GM23338 (cell line): ENCODE data around the gene METTL4. TPM values are rescaled to one million over a fixed set of nuclear protein-coding genes. Genes with fewer than 3 reads are reported as not detected.

Source experiments
- ATAC-seq: fragments of 200-7000 bp; cut with Tn5 transposase; 3 replicates; pipeline ENCODE4 v1.9.1; 2020
- DNase-seq: peaks from one replicate; pipeline ENCODE4 v3.0.0-alpha.2; 2015; ENCODE audit warnings: low spot score
- H2AFZ ChIP-seq: fragments of 200-600 bp; sonication (generic); 2 replicates; pipeline ENCODE4 v1.8.0; 2016; ENCODE audit warnings: antibody characterized with exemption, mild to moderate bottlenecking, moderate library complexity
- H3F3A ChIP-seq: fragments of 200-600 bp; sonication (generic); replicated peaks from 2 replicates; pipeline ENCODE4 v1.8.0; 2017; ENCODE audit warnings: antibody characterized with exemption, mixed run types, low read depth
- H3K27ac ChIP-seq: fragments of 200-600 bp; sonication (generic); 2 replicates; pipeline ENCODE4 v1.6.1; 2016; ENCODE audit warnings: low read depth
- H3K27me3 ChIP-seq: fragments of 200-600 bp; sonication (generic); 2 replicates; pipeline ENCODE4 v1.8.0; 2016; ENCODE audit warnings: mild to moderate bottlenecking, mixed run types, moderate library complexity; ENCODE audit not compliant: insufficient read depth
- H3K36me3 ChIP-seq: fragments of 200-600 bp; sonication (generic); 2 replicates; pipeline ENCODE4 v1.8.0; 2016; ENCODE audit warnings: mild to moderate bottlenecking; ENCODE audit not compliant: insufficient read depth
- H3K4me1 ChIP-seq: fragments of 200-600 bp; sonication (generic); 2 replicates; pipeline ENCODE4 v1.8.0; 2016; ENCODE audit warnings: mild to moderate bottlenecking, moderate library complexity; ENCODE audit not compliant: insufficient read depth
- H3K4me2 ChIP-seq: fragments of 200-600 bp; sonication (generic); 2 replicates; pipeline ENCODE4 v1.7.1; 2017; ENCODE audit warnings: mixed run types
- H3K4me3 ChIP-seq: fragments of 200-600 bp; sonication (generic); 2 replicates; pipeline ENCODE4 v1.6.1; 2016; ENCODE audit warnings: mixed run types
- H3K79me2 ChIP-seq: fragments of 200-600 bp; sonication (generic); replicated peaks from 2 replicates; pipeline ENCODE4 v1.8.0; 2017; ENCODE audit warnings: mild to moderate bottlenecking; ENCODE audit not compliant: insufficient read depth
- H3K9me2 ChIP-seq: fragments of 200-600 bp; sonication (generic); 2 replicates; pipeline ENCODE4 v1.8.0; 2017; ENCODE audit not compliant: insufficient read depth
- H4K20me1 ChIP-seq: fragments of 200-600 bp; sonication (generic); replicated peaks from 2 replicates; pipeline ENCODE4 v1.8.0; 2017; ENCODE audit warnings: mild to moderate bottlenecking; ENCODE audit not compliant: insufficient read depth
- H3K27ac Mint-ChIP-seq: 2 replicates; pipeline ENCODE4 v1.8.0; 2020; ENCODE audit warnings: inconsistent platforms, mild to moderate bottlenecking, moderate library complexity, mixed read lengths
- H3K27me3 Mint-ChIP-seq: 3 replicates; pipeline ENCODE4 v1.8.0; 2022; ENCODE audit warnings: low read depth, mild to moderate bottlenecking, moderate library complexity, mixed read lengths, inconsistent platforms; ENCODE audit not compliant: insufficient read depth, poor library complexity
- H3K36me3 Mint-ChIP-seq: 3 replicates; pipeline ENCODE4 v1.8.0; 2021; ENCODE audit warnings: low read depth, mild to moderate bottlenecking, inconsistent platforms, moderate library complexity, mixed read lengths
- H3K4me1 Mint-ChIP-seq: 3 replicates; pipeline ENCODE4 v1.8.0; 2020; ENCODE audit warnings: mild to moderate bottlenecking, inconsistent platforms, mixed read lengths
- H3K4me3 Mint-ChIP-seq: 3 replicates; pipeline ENCODE4 v1.8.0; 2021; ENCODE audit warnings: moderate library complexity, mild to moderate bottlenecking, inconsistent platforms, mixed read lengths
- H3K9me3 Mint-ChIP-seq: 3 replicates; pipeline ENCODE4 v1.8.0; 2020; ENCODE audit warnings: moderate library complexity, mild to moderate bottlenecking, inconsistent platforms, mixed read lengths
- CREB1 ChIP-seq: fragments of 250-450 bp; sonication (Bioruptor Pico); IDR thresholded peaks from 2 replicates; pipeline ENCODE4 v1.5.0; 2020; ENCODE audit warnings: low read depth, mild to moderate bottlenecking, moderate library complexity
- EZH2 ChIP-seq: fragments of 200-600 bp; sonication (generic); IDR thresholded peaks from one replicate; pipeline ENCODE4 v1.8.0; 2017; ENCODE audit warnings: antibody characterized with exemption, mild to moderate bottlenecking, low read depth; ENCODE audit not compliant: unreplicated experiment
- EZH2phosphoT487 ChIP-seq: fragments of 200-600 bp; sonication (generic); IDR thresholded peaks from one replicate; pipeline ENCODE4 v1.8.1; 2018; ENCODE audit warnings: antibody characterized with exemption; ENCODE audit not compliant: unreplicated experiment
- JUNB ChIP-seq: IDR thresholded peaks from one replicate; pipeline ENCODE4 v1.6.1; 2016; ENCODE audit warnings: antibody characterized with exemption; ENCODE audit not compliant: unreplicated experiment
- NANOG ChIP-seq: IDR thresholded peaks from 2 replicates; pipeline ENCODE4 v1.6.1; 2016; ENCODE audit warnings: antibody characterized with exemption, borderline replicate concordance
- POLR2AphosphoS5 ChIP-seq: IDR thresholded peaks from 2 replicates; pipeline ENCODE4 v1.6.1; 2016; ENCODE audit warnings: antibody characterized with exemption, low read depth
- STAT1 ChIP-seq: IDR thresholded peaks from one replicate; pipeline ENCODE4 v1.6.1; 2016; ENCODE audit warnings: antibody characterized with exemption; ENCODE audit not compliant: unreplicated experiment
- ZNF114 ChIP-seq: fragments of 250-450 bp; sonication (Bioruptor Pico); IDR thresholded peaks from 2 replicates; pipeline ENCODE4 v1.5.0; 2020; ENCODE audit warnings: mild to moderate bottlenecking, moderate library complexity
- ZNF331 ChIP-seq: fragments of 250-450 bp; sonication (Bioruptor Pico); IDR thresholded peaks from 2 replicates; pipeline ENCODE4 v1.5.0; 2020; ENCODE audit warnings: low read depth, mild to moderate bottlenecking, moderate library complexity
- polyA plus RNA-seq: library from polyadenylated mRNA; unstranded; fragments of >200 nt; fragmentation: Nextera tagmentation; extraction: Ambion mirVana; gene quantifications from 2 replicates; pipeline ENCODE4 v1.2.1, GENCODE V29; 2016
- total RNA-seq: library from RNA; depleted of rRNA; stranded (reverse); fragments of >200 nt; shearing (Covaris generic); gene quantifications from 2 replicates; pipeline ENCODE4 v1.2.3, GENCODE V29; 2014
- TF ChIP-seq, protein P1 (sequence below): IDR thresholded peaks from 2 replicates; pipeline ENCODE4 v1.6.1; 2016; ENCODE audit warnings: antibody characterized with exemption
- TF ChIP-seq, protein P2 (sequence below): fragments of 250-450 bp; sonication (Bioruptor Pico); IDR thresholded peaks from 2 replicates; pipeline ENCODE4 v1.5.0; 2020; ENCODE audit warnings: mild to moderate bottlenecking, moderate library complexity
- TF ChIP-seq, protein P3 (sequence below), 2 experiments: fragments of 200-600 bp in 1 of 2; sonication (generic) in 1 of 2; conservative IDR thresholded peaks; 2 replicates each; pipeline versions ENCODE4 v1.5.1 to v1.6.1; 2016 to 2017; ENCODE audit warnings: antibody characterized with exemption in 2 of 2, low read depth in 2 of 2, mild to moderate bottlenecking in 2 of 2, moderate library complexity in 1 of 2
- TF ChIP-seq, protein P4 (sequence below): IDR thresholded peaks from one replicate; pipeline ENCODE4 v1.6.1; 2018; ENCODE audit warnings: antibody characterized with exemption; ENCODE audit not compliant: unreplicated experiment

The METTL4 gene
- total and polyA plus RNA-seq, 2 experiments from 2014 or later, result 11.9 to 14.9 TPM

DNA sequence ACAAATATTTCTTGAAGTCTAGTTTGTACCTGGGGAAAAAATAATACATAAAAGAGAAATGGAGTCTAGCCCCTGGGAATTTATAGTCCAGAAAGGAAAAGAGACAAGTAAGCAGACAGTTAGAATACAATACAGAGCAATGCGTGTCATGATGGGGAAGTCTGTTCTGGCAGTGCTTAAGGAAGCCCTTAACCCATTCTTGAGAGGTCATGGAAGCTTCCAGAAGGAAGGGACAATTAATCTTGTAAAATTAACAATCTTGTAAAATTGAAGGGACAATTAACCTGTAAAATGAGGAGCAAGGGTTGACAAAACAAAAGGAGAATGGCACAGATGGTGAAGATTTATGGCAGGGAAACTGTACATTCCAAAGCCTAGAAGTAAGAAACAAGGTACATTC is 66.7 kb downstream of the METTL4 start:
- ATAC-seq (no peak), DNase-seq (no peak)
- no peaks in the 10 kb centered on the region for H3K36me3 Mint-ChIP-seq
- H3K27me3 Mint-ChIP-seq, result no peaks in the 10 kb centered on the region
- H3K9me2 ChIP-seq, result no peaks in the 10 kb centered on the region
- no peaks in the 10 kb centered on the region for H3K9me3 Mint-ChIP-seq
- no peaks in the 10 kb centered on the region for H3K27me3 ChIP-seq
- no peaks in the 10 kb centered on the region for H3F3A ChIP-seq
- no peaks in the 10 kb centered on the region for H3K79me2 ChIP-seq
- H3K4me1 ChIP-seq, result no peaks in the 10 kb centered on the region
- no peak overlapping the region for H3K4me2 ChIP-seq
- H4K20me1 ChIP-seq, result no peaks in the 10 kb centered on the region
- no peaks in the 10 kb centered on the region for H3K4me1 Mint-ChIP-seq
- no peak overlapping the region for H3K4me3 ChIP-seq
- H2AFZ ChIP-seq, result no peak overlapping the region
- TF ChIP-seq JUNB, result no peak
- TF ChIP-seq STAT1, result no peak
- TF ChIP-seq CREB1, result no peak
- TF ChIP-seq EZH2, result no peak
- no peak for TF ChIP-seq NANOG
- TF ChIP-seq, protein P1, sequence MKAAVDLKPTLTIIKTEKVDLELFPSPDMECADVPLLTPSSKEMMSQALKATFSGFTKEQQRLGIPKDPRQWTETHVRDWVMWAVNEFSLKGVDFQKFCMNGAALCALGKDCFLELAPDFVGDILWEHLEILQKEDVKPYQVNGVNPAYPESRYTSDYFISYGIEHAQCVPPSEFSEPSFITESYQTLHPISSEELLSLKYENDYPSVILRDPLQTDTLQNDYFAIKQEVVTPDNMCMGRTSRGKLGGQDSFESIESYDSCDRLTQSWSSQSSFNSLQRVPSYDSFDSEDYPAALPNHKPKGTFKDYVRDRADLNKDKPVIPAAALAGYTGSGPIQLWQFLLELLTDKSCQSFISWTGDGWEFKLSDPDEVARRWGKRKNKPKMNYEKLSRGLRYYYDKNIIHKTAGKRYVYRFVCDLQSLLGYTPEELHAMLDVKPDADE, result no peak
- no peak for TF ChIP-seq ZNF114
- TF ChIP-seq, protein P2, sequence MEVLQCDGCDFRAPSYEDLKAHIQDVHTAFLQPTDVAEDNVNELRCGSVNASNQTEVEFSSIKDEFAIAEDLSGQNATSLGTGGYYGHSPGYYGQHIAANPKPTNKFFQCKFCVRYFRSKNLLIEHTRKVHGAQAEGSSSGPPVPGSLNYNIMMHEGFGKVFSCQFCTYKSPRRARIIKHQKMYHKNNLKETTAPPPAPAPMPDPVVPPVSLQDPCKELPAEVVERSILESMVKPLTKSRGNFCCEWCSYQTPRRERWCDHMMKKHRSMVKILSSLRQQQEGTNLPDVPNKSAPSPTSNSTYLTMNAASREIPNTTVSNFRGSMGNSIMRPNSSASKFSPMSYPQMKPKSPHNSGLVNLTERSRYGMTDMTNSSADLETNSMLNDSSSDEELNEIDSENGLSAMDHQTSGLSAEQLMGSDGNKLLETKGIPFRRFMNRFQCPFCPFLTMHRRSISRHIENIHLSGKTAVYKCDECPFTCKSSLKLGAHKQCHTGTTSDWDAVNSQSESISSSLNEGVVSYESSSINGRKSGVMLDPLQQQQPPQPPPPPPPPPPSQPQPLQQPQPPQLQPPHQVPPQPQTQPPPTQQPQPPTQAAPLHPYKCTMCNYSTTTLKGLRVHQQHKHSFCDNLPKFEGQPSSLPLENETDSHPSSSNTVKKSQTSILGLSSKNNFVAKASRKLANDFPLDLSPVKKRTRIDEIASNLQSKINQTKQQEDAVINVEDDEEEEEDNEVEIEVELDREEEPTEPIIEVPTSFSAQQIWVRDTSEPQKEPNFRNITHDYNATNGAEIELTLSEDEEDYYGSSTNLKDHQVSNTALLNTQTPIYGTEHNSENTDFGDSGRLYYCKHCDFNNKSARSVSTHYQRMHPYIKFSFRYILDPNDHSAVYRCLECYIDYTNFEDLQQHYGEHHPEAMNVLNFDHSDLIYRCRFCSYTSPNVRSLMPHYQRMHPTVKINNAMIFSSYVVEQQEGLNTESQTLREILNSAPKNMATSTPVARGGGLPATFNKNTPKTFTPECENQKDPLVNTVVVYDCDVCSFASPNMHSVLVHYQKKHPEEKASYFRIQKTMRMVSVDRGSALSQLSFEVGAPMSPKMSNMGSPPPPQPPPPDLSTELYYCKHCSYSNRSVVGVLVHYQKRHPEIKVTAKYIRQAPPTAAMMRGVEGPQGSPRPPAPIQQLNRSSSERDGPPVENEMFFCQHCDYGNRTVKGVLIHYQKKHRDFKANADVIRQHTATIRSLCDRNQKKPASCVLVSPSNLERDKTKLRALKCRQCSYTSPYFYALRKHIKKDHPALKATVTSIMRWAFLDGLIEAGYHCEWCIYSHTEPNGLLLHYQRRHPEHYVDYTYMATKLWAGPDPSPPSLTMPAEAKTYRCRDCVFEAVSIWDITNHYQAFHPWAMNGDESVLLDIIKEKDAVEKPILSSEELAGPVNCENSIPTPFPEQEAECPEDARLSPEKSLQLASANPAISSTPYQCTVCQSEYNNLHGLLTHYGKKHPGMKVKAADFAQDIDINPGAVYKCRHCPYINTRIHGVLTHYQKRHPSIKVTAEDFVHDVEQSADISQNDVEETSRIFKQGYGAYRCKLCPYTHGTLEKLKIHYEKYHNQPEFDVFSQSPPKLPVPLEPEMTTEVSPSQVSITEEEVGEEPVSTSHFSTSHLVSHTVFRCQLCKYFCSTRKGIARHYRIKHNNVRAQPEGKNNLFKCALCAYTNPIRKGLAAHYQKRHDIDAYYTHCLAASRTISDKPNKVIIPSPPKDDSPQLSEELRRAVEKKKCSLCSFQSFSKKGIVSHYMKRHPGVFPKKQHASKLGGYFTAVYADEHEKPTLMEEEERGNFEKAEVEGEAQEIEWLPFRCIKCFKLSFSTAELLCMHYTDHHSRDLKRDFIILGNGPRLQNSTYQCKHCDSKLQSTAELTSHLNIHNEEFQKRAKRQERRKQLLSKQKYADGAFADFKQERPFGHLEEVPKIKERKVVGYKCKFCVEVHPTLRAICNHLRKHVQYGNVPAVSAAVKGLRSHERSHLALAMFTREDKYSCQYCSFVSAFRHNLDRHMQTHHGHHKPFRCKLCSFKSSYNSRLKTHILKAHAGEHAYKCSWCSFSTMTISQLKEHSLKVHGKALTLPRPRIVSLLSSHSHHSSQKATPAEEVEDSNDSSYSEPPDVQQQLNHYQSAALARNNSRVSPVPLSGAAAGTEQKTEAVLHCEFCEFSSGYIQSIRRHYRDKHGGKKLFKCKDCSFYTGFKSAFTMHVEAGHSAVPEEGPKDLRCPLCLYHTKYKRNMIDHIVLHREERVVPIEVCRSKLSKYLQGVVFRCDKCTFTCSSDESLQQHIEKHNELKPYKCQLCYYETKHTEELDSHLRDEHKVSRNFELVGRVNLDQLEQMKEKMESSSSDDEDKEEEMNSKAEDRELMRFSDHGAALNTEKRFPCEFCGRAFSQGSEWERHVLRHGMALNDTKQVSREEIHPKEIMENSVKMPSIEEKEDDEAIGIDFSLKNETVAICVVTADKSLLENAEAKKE (CRISPR knock-in tag), result no peak
- TF ChIP-seq, protein P3, sequence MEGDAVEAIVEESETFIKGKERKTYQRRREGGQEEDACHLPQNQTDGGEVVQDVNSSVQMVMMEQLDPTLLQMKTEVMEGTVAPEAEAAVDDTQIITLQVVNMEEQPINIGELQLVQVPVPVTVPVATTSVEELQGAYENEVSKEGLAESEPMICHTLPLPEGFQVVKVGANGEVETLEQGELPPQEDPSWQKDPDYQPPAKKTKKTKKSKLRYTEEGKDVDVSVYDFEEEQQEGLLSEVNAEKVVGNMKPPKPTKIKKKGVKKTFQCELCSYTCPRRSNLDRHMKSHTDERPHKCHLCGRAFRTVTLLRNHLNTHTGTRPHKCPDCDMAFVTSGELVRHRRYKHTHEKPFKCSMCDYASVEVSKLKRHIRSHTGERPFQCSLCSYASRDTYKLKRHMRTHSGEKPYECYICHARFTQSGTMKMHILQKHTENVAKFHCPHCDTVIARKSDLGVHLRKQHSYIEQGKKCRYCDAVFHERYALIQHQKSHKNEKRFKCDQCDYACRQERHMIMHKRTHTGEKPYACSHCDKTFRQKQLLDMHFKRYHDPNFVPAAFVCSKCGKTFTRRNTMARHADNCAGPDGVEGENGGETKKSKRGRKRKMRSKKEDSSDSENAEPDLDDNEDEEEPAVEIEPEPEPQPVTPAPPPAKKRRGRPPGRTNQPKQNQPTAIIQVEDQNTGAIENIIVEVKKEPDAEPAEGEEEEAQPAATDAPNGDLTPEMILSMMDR (conservative IDR thresholded peaks at IDR 0.05; ENCODE audit: low read depth in 2 of 2), result no peak
- no peak for TF ChIP-seq POLR2AphosphoS5
- TF ChIP-seq ZNF331 (CRISPR knock-in tag), result no peak
- TF ChIP-seq, protein P4, sequence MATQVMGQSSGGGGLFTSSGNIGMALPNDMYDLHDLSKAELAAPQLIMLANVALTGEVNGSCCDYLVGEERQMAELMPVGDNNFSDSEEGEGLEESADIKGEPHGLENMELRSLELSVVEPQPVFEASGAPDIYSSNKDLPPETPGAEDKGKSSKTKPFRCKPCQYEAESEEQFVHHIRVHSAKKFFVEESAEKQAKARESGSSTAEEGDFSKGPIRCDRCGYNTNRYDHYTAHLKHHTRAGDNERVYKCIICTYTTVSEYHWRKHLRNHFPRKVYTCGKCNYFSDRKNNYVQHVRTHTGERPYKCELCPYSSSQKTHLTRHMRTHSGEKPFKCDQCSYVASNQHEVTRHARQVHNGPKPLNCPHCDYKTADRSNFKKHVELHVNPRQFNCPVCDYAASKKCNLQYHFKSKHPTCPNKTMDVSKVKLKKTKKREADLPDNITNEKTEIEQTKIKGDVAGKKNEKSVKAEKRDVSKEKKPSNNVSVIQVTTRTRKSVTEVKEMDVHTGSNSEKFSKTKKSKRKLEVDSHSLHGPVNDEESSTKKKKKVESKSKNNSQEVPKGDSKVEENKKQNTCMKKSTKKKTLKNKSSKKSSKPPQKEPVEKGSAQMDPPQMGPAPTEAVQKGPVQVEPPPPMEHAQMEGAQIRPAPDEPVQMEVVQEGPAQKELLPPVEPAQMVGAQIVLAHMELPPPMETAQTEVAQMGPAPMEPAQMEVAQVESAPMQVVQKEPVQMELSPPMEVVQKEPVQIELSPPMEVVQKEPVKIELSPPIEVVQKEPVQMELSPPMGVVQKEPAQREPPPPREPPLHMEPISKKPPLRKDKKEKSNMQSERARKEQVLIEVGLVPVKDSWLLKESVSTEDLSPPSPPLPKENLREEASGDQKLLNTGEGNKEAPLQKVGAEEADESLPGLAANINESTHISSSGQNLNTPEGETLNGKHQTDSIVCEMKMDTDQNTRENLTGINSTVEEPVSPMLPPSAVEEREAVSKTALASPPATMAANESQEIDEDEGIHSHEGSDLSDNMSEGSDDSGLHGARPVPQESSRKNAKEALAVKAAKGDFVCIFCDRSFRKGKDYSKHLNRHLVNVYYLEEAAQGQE, result no peak
- TF ChIP-seq EZH2phosphoT487, result no peak
- no peak overlapping the region for H3K4me3 Mint-ChIP-seq
- H3K36me3 ChIP-seq, result no peaks in the 10 kb centered on the region
- H3K27ac ChIP-seq, result no peak overlapping the region
- H3K27ac Mint-ChIP-seq, result no peak overlapping the region
